ENCODE data around the gene KDM4C.
"Not testable (repeated sequence)": the region's sequence is repeated elsewhere in the genome, so short reads cannot be mapped to it uniquely, and the experiment has no call there.

Gene KDM4C

GRCh38 chr9:6805532-6805931 lies 47.8 kb downstream of the KDM4C start:
- no peak for DNase-seq (ENCODE audit: low read depth, low spot score)

GRCh38 chr9:6806318-6806717 lies 48.5 kb downstream of the KDM4C start:
- DNase-seq (ENCODE audit: low read depth, low spot score) = not testable (repeated sequence)

GRCh38 chr9:6807669-6808068 lies 49.9 kb downstream of the KDM4C start:
- DNase-seq (ENCODE audit: low read depth, low spot score) = not testable (repeated sequence)

DNA sequence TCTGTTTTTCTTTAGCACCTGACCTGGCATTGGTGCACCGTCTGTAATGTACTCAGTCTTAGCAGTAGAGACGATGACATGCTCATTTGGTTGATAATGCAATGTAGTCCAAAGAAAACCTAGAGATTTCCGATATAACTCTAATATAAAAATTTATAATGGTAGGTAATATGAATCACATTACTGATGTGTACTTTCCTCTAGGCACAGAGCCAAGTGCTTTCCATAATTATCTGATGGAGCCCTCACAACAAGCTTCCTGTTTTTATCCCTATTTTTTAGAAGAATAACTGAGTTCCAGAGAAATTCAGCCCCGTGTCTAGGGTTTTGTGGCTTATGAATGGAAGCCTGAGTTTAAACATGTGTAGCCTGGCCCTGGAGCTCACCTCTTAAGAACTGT lies 53.7 kb downstream of the KDM4C start:
- no peak for DNase-seq (ENCODE audit: low read depth, low spot score)

GRCh38 chr9:6816581-6816980 lies 58.8 kb downstream of the KDM4C start:
- DNase-seq (ENCODE audit: low read depth, low spot score) = no peak

DNA sequence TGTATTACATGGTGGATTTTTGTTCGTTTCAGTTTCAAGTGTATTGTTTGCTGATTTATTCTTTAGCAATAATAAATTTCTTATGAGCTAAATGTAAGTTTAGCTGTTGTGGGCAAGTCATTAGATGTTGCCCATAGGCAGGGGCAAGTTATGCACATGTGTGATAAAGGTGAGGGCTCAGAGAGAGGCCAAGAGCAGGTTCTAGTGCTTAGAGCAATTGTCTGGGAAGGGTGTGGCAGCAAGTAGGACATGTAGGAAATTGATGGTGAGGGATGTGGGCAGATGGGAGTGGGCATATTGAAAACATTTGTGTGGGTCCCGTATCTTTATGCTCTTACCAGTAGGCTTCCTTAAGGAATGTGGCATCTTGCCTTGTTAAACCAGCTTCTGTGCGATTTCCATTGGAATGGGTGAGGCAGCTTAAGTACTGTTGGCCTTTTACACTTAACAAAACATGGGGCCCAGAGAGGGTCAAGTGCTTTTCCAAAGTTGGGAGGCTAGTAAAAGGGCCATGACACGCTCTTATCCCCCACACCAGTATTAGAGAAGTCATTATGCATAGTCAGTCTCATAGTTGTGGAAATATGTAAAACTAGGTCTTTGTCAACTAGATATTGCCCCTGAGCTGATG lies 60.6 kb downstream of the KDM4C start:
- DNase-seq (ENCODE audit: low read depth, low spot score) = no peak

GRCh38 chr9:6819112-6819511 lies 61.3 kb downstream of the KDM4C start:
- DNase-seq (ENCODE audit: low read depth, low spot score) = no peak

GRCh38 chr9:6819529-6819928 lies 61.8 kb downstream of the KDM4C start:
- DNase-seq (ENCODE audit: low read depth, low spot score) = no peak

DNA sequence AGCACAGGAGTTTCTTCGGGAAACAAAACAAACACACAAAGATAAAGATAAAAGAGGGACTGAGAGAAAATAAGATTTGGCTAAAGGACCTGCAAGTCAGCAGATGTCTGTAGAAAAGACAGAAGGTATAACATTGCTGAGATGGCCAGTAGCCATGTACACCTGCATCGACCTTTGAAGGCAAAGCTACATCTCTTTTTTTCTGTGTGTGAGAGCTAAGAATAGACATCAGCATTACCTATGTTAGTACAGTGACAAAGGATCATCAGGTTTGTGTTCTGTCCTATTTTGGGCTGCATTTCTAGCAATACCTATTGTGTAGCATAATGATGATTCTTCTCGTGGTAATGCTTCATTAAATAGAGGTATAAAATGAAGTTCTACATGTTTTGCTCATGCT lies 64.9 kb downstream of the KDM4C start:
- no peak for DNase-seq (ENCODE audit: low read depth, low spot score)

- DNase-seq (ENCODE audit: low read depth, low spot score) = no peak
Measured at GRCh38 chr9:6827439-6828145, 69.8 kb downstream of the KDM4C start.

- no peak for DNase-seq (ENCODE audit: low read depth, low spot score)
Measured at GRCh38 chr9:6829027-6829426, 71.3 kb downstream of the KDM4C start.

- DNase-seq (ENCODE audit: low read depth, low spot score) = no peak
Measured at GRCh38 chr9:6829536-6829935, 71.8 kb downstream of the KDM4C start.

GRCh38 chr9:6833518-6834192 lies 75.9 kb downstream of the KDM4C start:
- DNase-seq (ENCODE audit: low read depth, low spot score) = no peak

GRCh38 chr9:6834306-6834705 lies 76.5 kb downstream of the KDM4C start:
- no peak for DNase-seq (ENCODE audit: low read depth, low spot score)

- no peak for DNase-seq (ENCODE audit: low read depth, low spot score)
Measured at GRCh38 chr9:6838158-6838557, 80.4 kb downstream of the KDM4C start.

GRCh38 chr9:6842584-6842947 lies 84.8 kb downstream of the KDM4C start:
- DNase-seq (ENCODE audit: low read depth, low spot score) = no peak

DNA sequence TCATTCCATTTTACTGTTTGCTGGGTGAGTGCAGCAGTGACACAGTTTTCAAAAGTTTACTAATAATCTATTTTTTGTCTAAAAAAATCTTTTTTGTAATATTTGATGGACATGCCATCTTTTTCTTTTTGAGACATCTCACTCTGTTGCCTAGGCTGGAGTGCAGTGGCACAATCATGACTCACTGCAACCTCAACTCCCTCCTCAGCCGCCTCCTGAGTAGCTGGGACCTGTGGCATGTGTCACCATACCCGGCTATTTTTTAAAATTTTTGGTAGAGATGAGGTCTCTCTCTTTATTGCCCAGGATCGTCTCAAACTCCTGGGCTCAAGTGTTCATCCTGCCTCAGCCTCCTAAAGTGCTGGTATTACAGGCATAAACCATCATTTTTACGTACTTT lies 86.0 kb downstream of the KDM4C start:
- DNase-seq (ENCODE audit: low read depth, low spot score) = no peak

GRCh38 chr9:6844267-6844666 lies 86.5 kb downstream of the KDM4C start:
- DNase-seq (ENCODE audit: low read depth, low spot score) = no peak

GRCh38 chr9:6845128-6845826 lies 87.5 kb downstream of the KDM4C start:
- DNase-seq (ENCODE audit: low read depth, low spot score) = no peak

- no peak for DNase-seq (ENCODE audit: low read depth, low spot score)
Measured at GRCh38 chr9:6845880-6846279, 88.1 kb downstream of the KDM4C start.

DNA sequence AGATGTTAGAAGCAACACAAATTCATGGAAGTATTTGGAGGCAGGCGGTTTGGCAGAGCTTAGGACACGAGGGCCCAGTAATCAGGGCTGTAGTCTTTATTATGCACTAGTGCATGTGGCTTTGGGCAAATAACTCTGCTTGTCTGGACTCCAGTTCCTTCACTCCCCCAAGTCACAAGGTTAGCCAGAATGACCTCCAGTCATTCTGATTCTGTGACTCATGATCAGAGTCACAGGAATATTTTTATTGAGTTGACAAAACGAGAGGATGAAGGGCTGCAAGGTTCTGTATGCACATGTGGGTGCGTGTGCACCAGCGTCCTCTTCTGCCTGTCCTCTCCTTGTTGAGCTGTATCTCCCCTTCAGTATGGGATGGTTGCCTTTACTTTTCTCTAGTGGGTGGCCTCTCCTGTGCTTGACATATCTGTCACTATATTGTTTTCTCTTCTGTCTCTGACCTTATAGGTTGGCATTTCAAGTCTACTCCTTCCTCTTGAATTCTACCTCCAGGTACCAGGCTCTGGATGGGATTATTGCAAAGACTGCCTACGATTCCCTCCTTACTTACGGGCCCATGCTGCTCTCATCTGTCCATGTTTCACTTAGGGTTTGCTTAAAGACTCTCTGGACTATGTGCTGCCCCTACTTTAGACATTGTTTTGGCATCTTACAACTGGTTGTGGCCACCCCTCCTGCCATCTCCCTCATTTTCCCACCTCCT lies 94.6 kb downstream of the KDM4C start:
- DNase-seq (ENCODE audit: low read depth, low spot score) = no peak

DNA sequence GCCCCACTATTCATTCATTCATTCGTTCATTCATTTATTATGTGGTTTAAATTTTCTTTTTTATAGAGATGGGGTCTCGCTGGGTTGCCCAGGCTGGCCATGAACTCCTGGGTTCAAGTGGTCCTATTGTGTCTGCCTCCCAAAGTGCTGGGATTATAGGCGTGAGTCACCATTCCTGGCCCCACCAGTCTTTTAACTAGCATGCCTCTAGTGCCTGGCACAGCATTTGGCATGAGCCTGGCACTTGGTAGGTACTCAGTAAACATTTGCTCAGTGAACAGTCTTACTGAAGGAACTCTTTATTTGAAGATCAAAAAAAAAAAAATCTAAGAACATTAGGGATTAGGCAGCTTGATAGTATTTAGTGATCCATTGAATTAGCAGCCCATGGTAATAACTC lies 98.1 kb downstream of the KDM4C start:
- no peak for DNase-seq (ENCODE audit: low read depth, low spot score)
